Heart right ventricle (tissue), 16 donors: ENCODE results near the gene FEN1. TPM values are rescaled to one million over a fixed set of nuclear protein-coding genes. Genes with fewer than 3 reads are reported as not detected.

Experiments used
- ATAC-seq, 8 donors: fragments of 200-7000 bp; cut with Tn5 transposase; one replicate each; pipeline ENCODE4 v1.9.1; 2020; ENCODE audit warnings: mild to moderate bottlenecking in 8 of 8, moderate library complexity in 8 of 8, moderate number of reproducible peaks in 1 of 8
- DNase-seq, 2 donors: peaks; one replicate each; pipeline ENCODE4 v3.0.0-alpha.2; 2020
- H3K27ac ChIP-seq, 10 donors: fragments of 200-600 bp; sonication (generic) in 2 of 10; one replicate each; pipeline versions ENCODE4 v1.5.0 to v1.8.0; 2020 to 2022; ENCODE audit warnings: mild to moderate bottlenecking in 3 of 10
- H3K27me3 ChIP-seq, 7 donors: fragments of 200-600 bp; one replicate each; pipeline ENCODE4 v1.8.0; 2021 to 2022; ENCODE audit warnings: mild to moderate bottlenecking in 2 of 7
- H3K36me3 ChIP-seq, 9 donors: fragments of 200-600 bp; sonication (generic) in 1 of 9; one replicate each; pipeline versions ENCODE4 v1.5.0 to v1.8.0; 2020 to 2022; ENCODE audit warnings: mild to moderate bottlenecking in 2 of 9
- H3K4me1 ChIP-seq, 9 donors: fragments of 200-600 bp; sonication (generic) in 1 of 9; one replicate each; pipeline versions ENCODE4 v1.5.0 to v1.8.0; 2020 to 2022; ENCODE audit warnings: mild to moderate bottlenecking in 4 of 9
- H3K4me3 ChIP-seq, 10 donors: fragments of 200-600 bp; sonication (generic) in 2 of 10; one replicate each; pipeline versions ENCODE4 v1.5.0 to v1.8.0; 2020 to 2022; ENCODE audit warnings: mild to moderate bottlenecking in 7 of 10, moderate library complexity in 2 of 10
- H3K9me3 ChIP-seq, 11 donors: fragments of 200-600 bp in 10 of 11; sonication (generic) in 2 of 11; one replicate each; pipeline versions ENCODE4 v1.5.0 to v1.8.0; 2013 to 2022; ENCODE audit warnings: mild to moderate bottlenecking in 2 of 11, control low read depth in 1 of 11, moderate library complexity in 1 of 11
- WGBS, 2 donors: extraction: QIAGEN DNeasy Blood & Tissue Kit; methylation state at CpG; one replicate each; pipeline ENCODE4 v1.1.7; 2013; ENCODE audit warnings: inconsistent platforms in 1 of 2; 5-methylcytosine and 5-hydroxymethylcytosine counted together
- intact Hi-C, 10 donors: fragments of 100-400 bp; cut with DNase I; formaldehyde crosslinking; loops; one replicate each; pipeline versions ENCODE4 v1.11.1 to v1.14.2; 2022
- polyA plus RNA-seq, 2 donors: library from polyadenylated mRNA; stranded (reverse); fragments of 200-250 nt; gene quantifications; one replicate each; pipeline ENCODE4 v1.2.3, GENCODE V29; 2013
- total RNA-seq, 10 donors: library from RNA; stranded (reverse); fragmentation: NEBNext Ultra II Directional in 3 of 10; extraction: Animal tissue kit (Norgen Biotek cat#: 25700) in 3 of 10; gene quantifications; one replicate each; pipeline versions ENCODE4 v1.2.1 to v1.2.4, GENCODE V29; 2021 to 2023
- TF ChIP-seq, protein P1 (sequence below), 9 donors: fragments of 200-600 bp; sonication (generic) in 2 of 9; IDR thresholded peaks; one replicate each; pipeline versions ENCODE4 v1.5.0 to v1.8.0; 2021 to 2022; ENCODE audit warnings: antibody characterized with exemption in 9 of 9, mild to moderate bottlenecking in 5 of 9, moderate library complexity in 1 of 9
- donor health status: Arrhythmogenic right ventricular cardiomyopathy.
- donor health status: ischemic (EF 13 %, LVEDD 7.1; RV severe dilation, severe dysfunction).
- donor health status: healthy with polysubstance abuse.
- donor health status: DM: no; HTN: yes; CAD: no.
- donor health status: DM: no; HTN: no; CAD: no.
- donor health status: ischemic (EF 25% LVEDD 6.9; RV normal size, moderate dysfunction).
- donor health status: ischemic (EF 25% LVEDD 5.7; RV mildly dilated, moderate dysfunction).
- donor health status: healthy.
- donor health status: DM: yes; HTN: yes; CAD: no.
- donor health status: Ischemic cardiomyopathy.
- donor health status: ischemic (EF 35%, LVEDD 5.7; RV mildly dilated, moderate dysfunction).
- donor health status: nonischemic (EF 11% LVEDD 7.7; RV severe dilation, severe dysfunction).
- donor health status: DM: yes; HTN: yes; CAD: no.
- donor health status: PGD.
- donor health status: ischemic (EF 29% LVEDD 5.4; RV normal size, mild dysfunction).
- donor health status: nonischemic (EF 23%, LVEDD 6.1; RV moderate dilation, normal function).

Gene FEN1
- total and polyA plus RNA-seq, 12 donors: 2.1 to 8.8 (median 6.2) TPM

GRCh38 chr11:61754534-61755482, 37.9 kb upstream of the FEN1 start:
- H3K9me3 ChIP-seq: no peaks in the 10 kb centered on the region
- no peak overlapping the region for H3K4me3 ChIP-seq
- peak in 2 of 8 donors; percentile 3 to 28 for ATAC-seq
- TF ChIP-seq, protein P1, sequence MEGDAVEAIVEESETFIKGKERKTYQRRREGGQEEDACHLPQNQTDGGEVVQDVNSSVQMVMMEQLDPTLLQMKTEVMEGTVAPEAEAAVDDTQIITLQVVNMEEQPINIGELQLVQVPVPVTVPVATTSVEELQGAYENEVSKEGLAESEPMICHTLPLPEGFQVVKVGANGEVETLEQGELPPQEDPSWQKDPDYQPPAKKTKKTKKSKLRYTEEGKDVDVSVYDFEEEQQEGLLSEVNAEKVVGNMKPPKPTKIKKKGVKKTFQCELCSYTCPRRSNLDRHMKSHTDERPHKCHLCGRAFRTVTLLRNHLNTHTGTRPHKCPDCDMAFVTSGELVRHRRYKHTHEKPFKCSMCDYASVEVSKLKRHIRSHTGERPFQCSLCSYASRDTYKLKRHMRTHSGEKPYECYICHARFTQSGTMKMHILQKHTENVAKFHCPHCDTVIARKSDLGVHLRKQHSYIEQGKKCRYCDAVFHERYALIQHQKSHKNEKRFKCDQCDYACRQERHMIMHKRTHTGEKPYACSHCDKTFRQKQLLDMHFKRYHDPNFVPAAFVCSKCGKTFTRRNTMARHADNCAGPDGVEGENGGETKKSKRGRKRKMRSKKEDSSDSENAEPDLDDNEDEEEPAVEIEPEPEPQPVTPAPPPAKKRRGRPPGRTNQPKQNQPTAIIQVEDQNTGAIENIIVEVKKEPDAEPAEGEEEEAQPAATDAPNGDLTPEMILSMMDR (IDR thresholded peaks at IDR 0.05): no peak
- peaks cover 0 to 21% (median 4%) of the 10 kb centered on the region in 9 donors for H3K4me1 ChIP-seq
- peaks cover 0 to 31% (median 5%) of the 10 kb centered on the region in 7 donors for H3K27me3 ChIP-seq
- H3K36me3 ChIP-seq: no peaks in the 10 kb centered on the region
- 85 to 89% methylated on average over 31 of the region's 31 CpGs for WGBS, 2 donors
- DNase-seq: no peak
- H3K27ac ChIP-seq: no peak overlapping the region
- intact Hi-C loops: loop anchor here in 2 of 10 donors (5.0 kb wide), 1 partner anchor 352 kb away; no protein-coding TSS in a partner anchor

GRCh38 chr11:61756147-61756451, 36.6 kb upstream of the FEN1 start:
- Histone ChIP-seq H3K36me3 (no peaks in the 10 kb centered on the region), H3K4me1 (peaks cover 0 to 18% (median 4%) of the 10 kb centered on the region in 9 donors), H3K9me3 (no peaks in the 10 kb centered on the region), H3K27me3 (peaks cover 0 to 24% (median 5%) of the 10 kb centered on the region in 7 donors), H3K4me3 (no peak overlapping the region), H3K27ac (no peak overlapping the region)
- TF ChIP-seq, protein P1 (IDR thresholded peaks at IDR 0.05): no peak
- ATAC-seq (no peak), DNase-seq (no peak)
- WGBS, 2 donors: 75 to 85% methylated on average over 4 of the region's 4 CpGs
- intact Hi-C loops: no loop called here

- Histone ChIP-seq H3K9me3 (no peaks in the 10 kb centered on the region), H3K36me3 (no peaks in the 10 kb centered on the region), H3K4me1 (peaks cover 0 to 18% (median 4%) of the 10 kb centered on the region in 9 donors), H3K27me3 (peaks cover 0 to 19% (median 6%) of the 10 kb centered on the region in 7 donors), H3K4me3 (no peak overlapping the region), H3K27ac (peak overlapping the region in 1 of 10 donors; percentile 26)
- no peak for DNase-seq
- intact Hi-C loops: no loop called here
- 77 to 78% methylated on average over 9 of the region's 9 CpGs for WGBS, 2 donors
- no peak for ATAC-seq
- TF ChIP-seq, protein P1 (IDR thresholded peaks at IDR 0.05): no peak
Measured at GRCh38 chr11:61756452-61757212, 36.1 kb upstream of the FEN1 start.

- TF ChIP-seq, protein P1 (IDR thresholded peaks at IDR 0.05): no peak
- no peaks in the 10 kb centered on the region for H3K36me3 ChIP-seq
- no peak for DNase-seq
- ATAC-seq: no peak
- H3K9me3 ChIP-seq: no peaks in the 10 kb centered on the region
- WGBS, 2 donors: 89 to 90% methylated on average over 15 of the region's 15 CpGs
- peaks cover 0 to 16% (median 8%) of the 10 kb centered on the region in 7 donors for H3K27me3 ChIP-seq
- peaks cover 0 to 15% (median 4%) of the 10 kb centered on the region in 9 donors for H3K4me1 ChIP-seq
- no peak overlapping the region for H3K4me3 ChIP-seq
- intact Hi-C loops: no loop called here
- H3K27ac ChIP-seq: no peak overlapping the region
Measured at GRCh38 chr11:61757213-61757862, 35.4 kb upstream of the FEN1 start.
